ENCODE measurements around the gene SMIM1. TPM values are rescaled to one million over a fixed set of nuclear protein-coding genes. Genes with fewer than 3 reads are reported as not detected.

SMIM1 gene
- total and polyA plus RNA-seq, 9 of the 15 experiments (the other 6 are each of a cell fraction or from before 2014, with no cell fraction given): 2.3 to 125 (median 24.3) TPM

DNA sequence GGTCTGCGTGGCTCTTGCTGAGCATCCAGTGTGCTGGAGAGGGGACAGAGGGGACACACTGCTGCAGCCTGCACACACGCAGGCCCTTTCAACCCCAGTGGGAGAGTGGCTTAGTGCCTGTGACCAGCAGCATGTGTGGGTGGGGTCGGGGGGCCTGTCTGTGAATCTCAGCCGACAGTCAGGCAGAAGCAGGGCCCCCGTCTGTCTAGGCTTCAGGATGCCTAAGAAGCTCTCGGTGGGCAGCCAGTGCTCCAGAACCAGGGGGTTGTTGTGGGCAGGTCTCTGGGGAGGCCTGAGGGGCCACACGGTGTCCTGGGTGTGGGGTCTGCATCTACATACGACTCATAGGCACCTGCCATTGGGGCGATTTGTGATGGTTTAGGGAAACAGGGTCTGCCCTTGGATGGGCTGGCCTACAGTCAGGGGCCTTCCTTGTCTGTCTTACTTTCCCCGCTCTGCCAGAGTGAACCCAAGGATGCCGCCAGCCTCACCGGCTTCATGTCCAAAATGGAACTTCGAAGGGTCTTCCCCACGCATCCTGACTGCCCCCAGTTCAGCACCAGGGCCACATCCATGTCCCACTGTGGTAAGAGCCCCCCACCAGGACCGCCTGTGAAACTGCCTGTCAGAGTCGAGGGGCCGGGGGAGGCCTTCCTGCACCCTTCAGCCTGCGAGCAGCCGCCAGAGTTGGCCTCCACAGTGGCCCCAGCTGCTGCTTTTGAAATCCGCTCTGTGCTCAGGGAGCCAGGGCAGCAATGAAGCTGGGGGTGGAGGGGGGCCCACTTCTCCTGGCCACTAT lies 18.7 kb upstream of the SMIM1 start:
- ChIA-PET POLR2A (interaction anchor here (0.6 to 1.2 kb wide), 4 partner anchors 20 to 168 kb away, joined by 3 to 4 read pairs (median 3); no protein-coding TSS in a partner anchor), CTCF (ENCODE audit: low intra/inter-chr PET ratio) (no interaction called here)
- Histone ChIP-seq H4K20me1 (replicated peaks; ENCODE audit: control insufficient read depth, insufficient read depth, low read length) (no peaks in the 10 kb centered on the region), H3K79me2 (ENCODE audit: control insufficient read depth, insufficient read depth, low read length) (no peaks in the 10 kb centered on the region), H3K36me3 (ENCODE audit: control insufficient read depth, insufficient read depth, low read length) (no peaks in the 10 kb centered on the region), H3K4me3 (no peak overlapping the region), H3K27me3 (ENCODE audit: control insufficient read depth in 2 of 2, insufficient read depth in 2 of 2, low read length in 2 of 2) (peaks cover 10 to 19% of the 10 kb centered on the region in 2 experiments; a peak in 3 of 5 replicates), H3K4me1 (replicated peaks in 1 of 2; ENCODE audit: control insufficient read depth in 2 of 2, insufficient read depth in 2 of 2, low read length in 2 of 2) (peaks cover 14 to 28% of the 10 kb centered on the region in 2 experiments; a peak in 4 of 5 replicates), H2AFZ (ENCODE audit: low read depth, low read length) (no peak overlapping the region), H3K9me3 (replicated peaks; ENCODE audit: control insufficient read depth, insufficient read depth, low read depth, low read length) (no peaks in the 10 kb centered on the region), H3K27ac (ENCODE audit: extremely low read depth, low read depth, low read length) (no peak overlapping the region), H3K4me2 (ENCODE audit: insufficient read depth, low read length) (no peak overlapping the region), H3K9me1 (ENCODE audit: control insufficient read depth, insufficient read depth, low read length) (no peaks in the 10 kb centered on the region), H3K9ac (ENCODE audit: insufficient read depth in 1 of 2, low read depth in 2 of 2, low read length in 2 of 2) (peak overlapping the region in 1 of 2 experiments; percentile 55; a peak in 2 of 4 replicates)
- TF ChIP-seq CREB1 (IDR thresholded peaks at IDR 0.05) (no peak), CREB1 (CRISPR knock-in tag; IDR thresholded peaks at IDR 0.05) (no peak)
- TF ChIP-seq, protein P1, sequence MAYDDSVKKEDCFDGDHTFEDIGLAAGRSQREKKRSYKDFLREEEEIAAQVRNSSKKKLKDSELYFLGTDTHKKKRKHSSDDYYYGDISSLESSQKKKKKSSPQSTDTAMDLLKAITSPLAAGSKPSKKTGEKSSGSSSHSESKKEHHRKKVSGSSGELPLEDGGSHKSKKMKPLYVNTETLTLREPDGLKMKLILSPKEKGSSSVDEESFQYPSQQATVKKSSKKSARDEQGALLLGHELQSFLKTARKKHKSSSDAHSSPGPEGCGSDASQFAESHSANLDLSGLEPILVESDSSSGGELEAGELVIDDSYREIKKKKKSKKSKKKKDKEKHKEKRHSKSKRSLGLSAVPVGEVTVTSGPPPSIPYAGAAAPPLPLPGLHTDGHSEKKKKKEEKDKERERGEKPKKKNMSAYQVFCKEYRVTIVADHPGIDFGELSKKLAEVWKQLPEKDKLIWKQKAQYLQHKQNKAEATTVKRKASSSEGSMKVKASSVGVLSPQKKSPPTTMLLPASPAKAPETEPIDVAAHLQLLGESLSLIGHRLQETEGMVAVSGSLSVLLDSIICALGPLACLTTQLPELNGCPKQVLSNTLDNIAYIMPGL (CRISPR knock-in tag; IDR thresholded peaks at IDR 0.05): no peak
- intact Hi-C loops (cut with micrococcal nuclease): no loop called here
- no peak for ATAC-seq
- in situ Hi-C loops (cut with MboI): no loop called here
- DNase-seq (ENCODE audit: extremely low read depth in 1 of 4, low spot score in 3 of 4): no peak
- no TSS peak for BruUV-seq (replicated peaks)
- 38% methylated on average over 20 of the region's 20 CpGs for WGBS (ENCODE audit: insufficient coverage, low coverage, missing lambda C conversion rate)
- no peak for FAIRE-seq
